ENCODE data around the gene ZIC2.

- no peak for TF ChIP-seq POLR2AphosphoS5 (IDR thresholded peaks at IDR 0.05)
- TF ChIP-seq, protein P1, sequence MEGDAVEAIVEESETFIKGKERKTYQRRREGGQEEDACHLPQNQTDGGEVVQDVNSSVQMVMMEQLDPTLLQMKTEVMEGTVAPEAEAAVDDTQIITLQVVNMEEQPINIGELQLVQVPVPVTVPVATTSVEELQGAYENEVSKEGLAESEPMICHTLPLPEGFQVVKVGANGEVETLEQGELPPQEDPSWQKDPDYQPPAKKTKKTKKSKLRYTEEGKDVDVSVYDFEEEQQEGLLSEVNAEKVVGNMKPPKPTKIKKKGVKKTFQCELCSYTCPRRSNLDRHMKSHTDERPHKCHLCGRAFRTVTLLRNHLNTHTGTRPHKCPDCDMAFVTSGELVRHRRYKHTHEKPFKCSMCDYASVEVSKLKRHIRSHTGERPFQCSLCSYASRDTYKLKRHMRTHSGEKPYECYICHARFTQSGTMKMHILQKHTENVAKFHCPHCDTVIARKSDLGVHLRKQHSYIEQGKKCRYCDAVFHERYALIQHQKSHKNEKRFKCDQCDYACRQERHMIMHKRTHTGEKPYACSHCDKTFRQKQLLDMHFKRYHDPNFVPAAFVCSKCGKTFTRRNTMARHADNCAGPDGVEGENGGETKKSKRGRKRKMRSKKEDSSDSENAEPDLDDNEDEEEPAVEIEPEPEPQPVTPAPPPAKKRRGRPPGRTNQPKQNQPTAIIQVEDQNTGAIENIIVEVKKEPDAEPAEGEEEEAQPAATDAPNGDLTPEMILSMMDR (IDR thresholded peaks at IDR 0.05 in 8 of 11, conservative IDR thresholded peaks at IDR 0.05 in 3 of 11), result no peak
- TF ChIP-seq POLR2A (IDR thresholded peaks at IDR 0.05), result no peak
These were observed 42.4 kb downstream of the ZIC2 start for GRCh38 chr13:100024023-100024422.
